Activated CD4-positive, alpha-beta T cell treated with anti-CD3 and anti-CD28 coated beads, Interleukin-2, amount 10 ng/mL, durations not matched to agents 24 days and 14 days (primary cell): ENCODE measurements around the gene RASSF7. TPM values are rescaled to one million over a fixed set of nuclear protein-coding genes. Genes with fewer than 3 reads are reported as not detected.
A peak's percentile ranks its signal among the peaks of the same experiment; 100 is the strongest.

ENCODE experiments used
- DNase-seq: peaks from one replicate; pipeline ENCODE4 v3.0.0; 2022
- H3K27ac Mint-ChIP-seq: one replicate; pipeline ENCODE4 v1.8.0; 2022; ENCODE audit warnings: mild to moderate bottlenecking, mixed read lengths
- H3K27me3 Mint-ChIP-seq: one replicate; pipeline ENCODE4 v1.8.0; 2022; ENCODE audit warnings: mixed read lengths
- H3K36me3 Mint-ChIP-seq: one replicate; pipeline ENCODE4 v1.8.0; 2022; ENCODE audit warnings: low read depth, mild to moderate bottlenecking, mixed read lengths
- H3K4me1 Mint-ChIP-seq: one replicate; pipeline ENCODE4 v1.8.0; 2021; ENCODE audit warnings: mixed read lengths
- H3K4me3 Mint-ChIP-seq: one replicate; pipeline ENCODE4 v1.8.0; 2022; ENCODE audit warnings: mild to moderate bottlenecking, moderate library complexity, mixed read lengths
- H3K9me3 Mint-ChIP-seq: one replicate; pipeline ENCODE4 v1.8.0; 2021; ENCODE audit warnings: mixed read lengths
- intact Hi-C: fragments of 100-400 bp; cut with micrococcal nuclease; formaldehyde crosslinking; loops from one replicate; pipeline ENCODE4 v1.15.1; 2023
- total RNA-seq: library from RNA; stranded (reverse); gene quantifications from 2 replicates; pipeline ENCODE4 v1.2.3, GENCODE V29; 2022

The RASSF7 gene
- total RNA-seq, 1 donor from 2014 or later: 21.8 TPM

- H3K27me3 Mint-ChIP-seq: no peaks in the 10 kb centered on the region
- peak overlapping the region; percentile 97 for H3K27ac Mint-ChIP-seq
- intact Hi-C loops: no loop called here
- H3K36me3 Mint-ChIP-seq: peaks cover 51% of the 10 kb centered on the region
- no peaks in the 10 kb centered on the region for H3K9me3 Mint-ChIP-seq
- peaks cover 26% of the 10 kb centered on the region for H3K4me1 Mint-ChIP-seq
- DNase-seq: no peak
- H3K4me3 Mint-ChIP-seq: no peak overlapping the region
Measured at GRCh38 chr11:586376-587316, 25.9 kb downstream of the RASSF7 start.

- no peaks in the 10 kb centered on the region for H3K9me3 Mint-ChIP-seq
- peaks cover 53% of the 10 kb centered on the region for H3K36me3 Mint-ChIP-seq
- H3K4me3 Mint-ChIP-seq: peak overlapping the region; percentile 81
- H3K27me3 Mint-ChIP-seq: no peaks in the 10 kb centered on the region
- DNase-seq: peak; percentile 72
- H3K27ac Mint-ChIP-seq: peak overlapping the region; percentile 97
- intact Hi-C loops: no loop called here
- H3K4me1 Mint-ChIP-seq: peaks cover 26% of the 10 kb centered on the region
Measured at GRCh38 chr11:587546-587945, 26.8 kb downstream of the RASSF7 start.

- Mint-ChIP-seq H3K27me3 (no peaks in the 10 kb centered on the region), H3K4me3 (peak overlapping the region; percentile 81), H3K9me3 (no peaks in the 10 kb centered on the region), H3K36me3 (peaks cover 52% of the 10 kb centered on the region), H3K4me1 (peaks cover 26% of the 10 kb centered on the region), H3K27ac (peak overlapping the region; percentile 97)
- intact Hi-C loops: loop anchor here (1.0 kb wide), 1 partner anchor 12 kb away; the partner anchor contains the start of gene PHRF1
- DNase-seq: peak; percentile 88
Measured at GRCh38 chr11:587978-588380, 27.2 kb downstream of the RASSF7 start.

GRCh38 chr11:589798-590197, 29.0 kb downstream of the RASSF7 start:
- intact Hi-C loops: no loop called here
- Mint-ChIP-seq H3K27me3 (no peaks in the 10 kb centered on the region), H3K27ac (no peak overlapping the region), H3K36me3 (peaks cover 60% of the 10 kb centered on the region), H3K4me1 (peaks cover 28% of the 10 kb centered on the region), H3K9me3 (no peaks in the 10 kb centered on the region), H3K4me3 (no peak overlapping the region)
- DNase-seq: no peak

GRCh38 chr11:590997-591396, 30.2 kb downstream of the RASSF7 start:
- peak overlapping the region; percentile 15 for H3K27ac Mint-ChIP-seq
- no peaks in the 10 kb centered on the region for H3K27me3 Mint-ChIP-seq
- peaks cover 69% of the 10 kb centered on the region for H3K36me3 Mint-ChIP-seq
- DNase-seq: no peak
- no peaks in the 10 kb centered on the region for H3K9me3 Mint-ChIP-seq
- intact Hi-C loops: no loop called here
- peaks cover 29% of the 10 kb centered on the region for H3K4me1 Mint-ChIP-seq
- H3K4me3 Mint-ChIP-seq: no peak overlapping the region

- Mint-ChIP-seq H3K27ac (no peak overlapping the region), H3K4me3 (no peak overlapping the region), H3K4me1 (peaks cover 27% of the 10 kb centered on the region), H3K9me3 (no peaks in the 10 kb centered on the region), H3K36me3 (peaks cover 72% of the 10 kb centered on the region), H3K27me3 (no peaks in the 10 kb centered on the region)
- intact Hi-C loops: no loop called here
- DNase-seq: no peak
Measured at GRCh38 chr11:592501-592900, 31.7 kb downstream of the RASSF7 start.

- no peaks in the 10 kb centered on the region for H3K27me3 Mint-ChIP-seq
- H3K27ac Mint-ChIP-seq: no peak overlapping the region
- intact Hi-C loops: no loop called here
- H3K4me3 Mint-ChIP-seq: no peak overlapping the region
- no peaks in the 10 kb centered on the region for H3K9me3 Mint-ChIP-seq
- peaks cover 70% of the 10 kb centered on the region for H3K36me3 Mint-ChIP-seq
- H3K4me1 Mint-ChIP-seq: peaks cover 23% of the 10 kb centered on the region
- no peak for DNase-seq
Measured at GRCh38 chr11:592918-593317, 32.1 kb downstream of the RASSF7 start.

GRCh38 chr11:593347-593746, 32.6 kb downstream of the RASSF7 start:
- Mint-ChIP-seq H3K9me3 (no peaks in the 10 kb centered on the region), H3K27ac (no peak overlapping the region), H3K4me3 (no peak overlapping the region), H3K27me3 (no peaks in the 10 kb centered on the region), H3K36me3 (peaks cover 68% of the 10 kb centered on the region), H3K4me1 (peaks cover 19% of the 10 kb centered on the region)
- DNase-seq: no peak
- intact Hi-C loops: no loop called here

GRCh38 chr11:595400-595799, 34.6 kb downstream of the RASSF7 start:
- H3K27me3 Mint-ChIP-seq: no peaks in the 10 kb centered on the region
- peaks cover 64% of the 10 kb centered on the region for H3K36me3 Mint-ChIP-seq
- H3K4me1 Mint-ChIP-seq: peaks cover 12% of the 10 kb centered on the region
- H3K9me3 Mint-ChIP-seq: no peaks in the 10 kb centered on the region
- H3K4me3 Mint-ChIP-seq: no peak overlapping the region
- DNase-seq: no peak
- H3K27ac Mint-ChIP-seq: no peak overlapping the region
- intact Hi-C loops: no loop called here

- peaks cover 60% of the 10 kb centered on the region for H3K36me3 Mint-ChIP-seq
- H3K4me3 Mint-ChIP-seq: no peak overlapping the region
- no peaks in the 10 kb centered on the region for H3K9me3 Mint-ChIP-seq
- H3K27me3 Mint-ChIP-seq: no peaks in the 10 kb centered on the region
- peaks cover 12% of the 10 kb centered on the region for H3K4me1 Mint-ChIP-seq
- no peak for DNase-seq
- peak overlapping the region; percentile 11 for H3K27ac Mint-ChIP-seq
- intact Hi-C loops: no loop called here
Measured at GRCh38 chr11:596374-596773, 35.6 kb downstream of the RASSF7 start.

GRCh38 chr11:597166-597725, 36.5 kb downstream of the RASSF7 start:
- H3K36me3 Mint-ChIP-seq: peaks cover 62% of the 10 kb centered on the region
- intact Hi-C loops: no loop called here

GRCh38 chr11:598005-598680, 37.4 kb downstream of the RASSF7 start:
- no peak overlapping the region for H3K4me3 Mint-ChIP-seq
- peaks cover 12% of the 10 kb centered on the region for H3K4me1 Mint-ChIP-seq
- DNase-seq: no peak
- H3K36me3 Mint-ChIP-seq: peaks cover 57% of the 10 kb centered on the region
- no peaks in the 10 kb centered on the region for H3K27me3 Mint-ChIP-seq
- H3K9me3 Mint-ChIP-seq: no peaks in the 10 kb centered on the region
- no peak overlapping the region for H3K27ac Mint-ChIP-seq
- intact Hi-C loops: no loop called here

More at GRCh38 chr11:597166-597725, 36.5 kb downstream of the RASSF7 start:
- H3K4me3 Mint-ChIP-seq: no peak overlapping the region
- H3K27ac Mint-ChIP-seq: peak overlapping the region; percentile 43
- H3K27me3 Mint-ChIP-seq: no peaks in the 10 kb centered on the region
- no peak for DNase-seq
- peaks cover 12% of the 10 kb centered on the region for H3K4me1 Mint-ChIP-seq
- no peaks in the 10 kb centered on the region for H3K9me3 Mint-ChIP-seq

GRCh38 chr11:601573-602245, 40.9 kb downstream of the RASSF7 start:
- no peak for DNase-seq
- Mint-ChIP-seq H3K9me3 (no peaks in the 10 kb centered on the region), H3K27me3 (no peaks in the 10 kb centered on the region), H3K4me1 (peaks cover 5% of the 10 kb centered on the region), H3K4me3 (no peak overlapping the region), H3K27ac (no peak overlapping the region), H3K36me3 (peaks cover 42% of the 10 kb centered on the region)
- intact Hi-C loops: no loop called here
